Activated T-cell treated with anti-CD3 and anti-CD28 coated beads, Interleukin-2, amount 50 U/mL, for 24 hours (primary cell): ENCODE measurements around the gene VNN1.

Experiments used
- DNase-seq: peaks from one replicate; pipeline ENCODE4 v3.0.0-alpha.2; 2020
- H3K27ac Mint-ChIP-seq: 2 replicates; pipeline ENCODE4 v1.8.0; 2020; ENCODE audit warnings: mild to moderate bottlenecking, mixed read lengths
- H3K27me3 Mint-ChIP-seq: 2 replicates; pipeline ENCODE4 v1.8.0; 2020; ENCODE audit warnings: mixed read lengths
- H3K36me3 Mint-ChIP-seq: 2 replicates; pipeline ENCODE4 v1.8.0; 2020; ENCODE audit warnings: low read depth, mixed read lengths
- H3K4me1 Mint-ChIP-seq: 2 replicates; pipeline ENCODE4 v1.8.0; 2020; ENCODE audit warnings: low read depth, mixed read lengths
- H3K4me3 Mint-ChIP-seq: 2 replicates; pipeline ENCODE4 v1.8.0; 2020; ENCODE audit warnings: mild to moderate bottlenecking, moderate library complexity, mixed read lengths
- H3K9me3 Mint-ChIP-seq: 2 replicates; pipeline ENCODE4 v1.8.0; 2020; ENCODE audit warnings: mixed read lengths

VNN1 gene

DNA sequence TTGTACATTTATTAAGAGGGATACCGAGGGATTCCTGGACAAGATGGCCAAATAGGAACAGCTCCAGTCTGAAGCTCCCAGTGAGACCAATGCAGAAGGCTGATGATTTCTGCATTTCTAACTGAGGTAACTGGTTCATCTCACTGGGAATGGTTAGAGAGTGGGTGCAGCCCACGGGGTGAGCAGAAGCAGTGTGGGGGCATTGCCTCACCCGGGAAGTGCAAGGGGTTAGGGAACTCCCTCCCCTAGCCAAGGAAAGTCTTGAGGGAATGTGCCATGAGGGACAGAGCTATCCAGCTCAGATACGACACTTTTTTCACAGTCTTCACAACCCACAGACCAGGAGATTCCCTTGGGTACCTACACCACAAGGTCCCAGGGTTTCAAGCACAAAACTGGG is 79.1 kb downstream of the VNN1 start:
- H3K27ac Mint-ChIP-seq, result no peak overlapping the region
- H3K27me3 Mint-ChIP-seq, result peaks cover 40% of the 10 kb centered on the region

DNA sequence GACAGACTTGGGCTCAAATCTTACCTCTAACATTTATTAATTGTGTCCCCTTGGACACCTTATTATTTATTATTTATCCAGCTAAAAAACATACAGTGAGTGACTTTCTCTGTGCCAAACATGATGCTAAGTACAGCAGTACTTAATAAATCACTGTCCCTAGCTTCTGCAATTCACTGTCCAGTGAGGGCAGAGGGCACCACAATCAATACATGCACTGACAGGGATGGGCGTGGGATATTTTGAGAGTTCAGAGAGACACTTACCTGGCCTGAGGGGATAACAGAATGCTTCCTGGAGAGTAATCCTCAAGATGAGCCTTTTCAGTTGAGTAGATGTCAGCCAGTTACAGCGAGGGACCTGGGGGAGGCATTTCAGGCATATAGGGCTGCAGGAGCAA is 80.5 kb downstream of the VNN1 start:
- Mint-ChIP-seq H3K27ac (no peak overlapping the region), H3K4me1 (no peaks in the 10 kb centered on the region), H3K27me3 (peaks cover 42% of the 10 kb centered on the region), H3K36me3 (no peaks in the 10 kb centered on the region), H3K4me3 (no peak overlapping the region), H3K9me3 (no peaks in the 10 kb centered on the region)
- DNase-seq, result no peak

More for the DNA sequence above, 79.1 kb downstream of the VNN1 start:
- Mint-ChIP-seq H3K36me3 (no peaks in the 10 kb centered on the region), H3K9me3 (no peaks in the 10 kb centered on the region), H3K4me3 (no peak overlapping the region), H3K4me1 (no peaks in the 10 kb centered on the region)
- no peak for DNase-seq
